Neural progenitor cell (in vitro differentiated cells): ENCODE data around the gene PGF. TPM values are rescaled to one million over a fixed set of nuclear protein-coding genes. Genes with fewer than 3 reads are reported as not detected.

Experiments used
- DNase-seq: peaks from one replicate; pipeline ENCODE4 v3.0.0-alpha.2; 2016; ENCODE audit warnings: low spot score
- H2AFZ ChIP-seq: fragments of 200-600 bp; sonication (generic); replicated peaks from 2 replicates; pipeline ENCODE4 v1.6.1; 2016; ENCODE audit warnings: antibody characterized with exemption
- H3F3A ChIP-seq: fragments of 200-600 bp; sonication (generic); 2 replicates; pipeline ENCODE4 v1.6.1; 2016; ENCODE audit warnings: antibody characterized with exemption, low read depth
- H3K27ac ChIP-seq: fragments of 200-600 bp; sonication (generic); 2 replicates; pipeline ENCODE4 v1.5.1; 2016; ENCODE audit warnings: mild to moderate bottlenecking
- H3K27me3 ChIP-seq: fragments of 200-600 bp; sonication (generic); 2 replicates; pipeline ENCODE4 v1.6.1; 2016; ENCODE audit warnings: mild to moderate bottlenecking, moderate library complexity
- H3K36me3 ChIP-seq: fragments of 200-600 bp; sonication (generic); 2 replicates; pipeline ENCODE4 v1.5.1; 2016
- H3K4me1 ChIP-seq: fragments of 200-600 bp; sonication (generic); 2 replicates; pipeline ENCODE4 v1.6.1; 2016; ENCODE audit warnings: mixed run types
- H3K4me2 ChIP-seq: fragments of 200-600 bp; sonication (generic); 2 replicates; pipeline ENCODE4 v1.6.1; 2016
- H3K4me3 ChIP-seq: fragments of 200-600 bp; sonication (generic); 2 replicates; pipeline ENCODE4 v1.5.1; 2016
- H3K79me2 ChIP-seq: fragments of 200-600 bp; sonication (generic); 2 replicates; pipeline ENCODE4 v1.6.1; 2016; ENCODE audit warnings: low read depth
- H3K9ac ChIP-seq: fragments of 200-600 bp; sonication (generic); 2 replicates; pipeline ENCODE4 v1.6.1; 2016
- H3K9me3 ChIP-seq: fragments of 200-600 bp; sonication (generic); 2 replicates; pipeline ENCODE4 v1.5.1; 2016; ENCODE audit warnings: low read depth
- H4K20me1 ChIP-seq: fragments of 200-600 bp; sonication (generic); 2 replicates; pipeline ENCODE4 v1.6.1; 2016; ENCODE audit warnings: low read depth
- H3K27ac Mint-ChIP-seq: 3 replicates; pipeline ENCODE4 v1.8.0; 2021; ENCODE audit warnings: mixed read lengths
- H3K27me3 Mint-ChIP-seq: 2 replicates; pipeline ENCODE4 v1.8.0; 2022; ENCODE audit warnings: low read depth, mild to moderate bottlenecking, inconsistent platforms, moderate library complexity, mixed read lengths; ENCODE audit not compliant: insufficient read depth
- H3K36me3 Mint-ChIP-seq: 3 replicates; pipeline ENCODE4 v1.8.0; 2021; ENCODE audit warnings: mixed read lengths
- H3K4me1 Mint-ChIP-seq: 3 replicates; pipeline ENCODE4 v1.8.0; 2021; ENCODE audit warnings: mixed read lengths
- H3K4me3 Mint-ChIP-seq: 3 replicates; pipeline ENCODE4 v1.8.0; 2021; ENCODE audit warnings: mild to moderate bottlenecking, moderate library complexity, mixed read lengths
- H3K9me3 Mint-ChIP-seq: 3 replicates; pipeline ENCODE4 v1.8.0; 2020; ENCODE audit warnings: mixed read lengths
- EZH2 ChIP-seq: fragments of 200-600 bp; sonication (generic); IDR thresholded peaks from 2 replicates; pipeline ENCODE4 v1.6.1; 2017; ENCODE audit warnings: antibody characterized with exemption, mild to moderate bottlenecking, moderate library complexity
- EZH2phosphoT487 ChIP-seq: fragments of 200-600 bp; sonication (generic); IDR thresholded peaks from 2 replicates; pipeline ENCODE4 v1.6.1; 2017; ENCODE audit warnings: antibody characterized with exemption
- total RNA-seq: library from RNA; depleted of rRNA; stranded (reverse); fragments of >200 nt; gene quantifications from 2 replicates; pipeline ENCODE4 v1.2.3, GENCODE V29; 2015; ENCODE audit warnings: low replicate concordance
- TF ChIP-seq, protein P1 (sequence below): fragments of 200-600 bp; sonication (generic); IDR thresholded peaks from 2 replicates; pipeline ENCODE4 v1.5.1; 2017; ENCODE audit warnings: antibody characterized with exemption, mild to moderate bottlenecking

PGF gene
- total RNA-seq, 1 donor from 2014 or later = 1.0 TPM

DNA sequence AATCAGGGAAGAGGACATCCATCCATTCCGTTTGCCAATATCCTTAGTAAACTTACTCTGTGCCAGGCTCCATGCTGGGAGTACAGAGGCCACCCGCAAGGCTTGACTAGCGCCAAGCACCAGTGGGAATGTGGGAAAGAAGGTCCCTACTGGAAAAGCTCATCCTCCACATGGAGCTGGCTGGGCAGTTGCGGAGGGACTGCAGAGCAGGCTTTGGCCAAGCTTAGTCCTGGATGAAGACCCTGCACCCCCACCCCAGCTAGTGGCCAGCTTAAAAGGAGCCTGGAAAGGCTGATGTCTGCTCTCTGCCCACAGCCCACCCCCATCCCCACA lies 25.0 kb upstream of the PGF start:
- peak overlapping the region; percentile 65 for H3K4me2 ChIP-seq
- peaks cover 35% of the 10 kb centered on the region for H3K4me1 ChIP-seq
- no peak overlapping the region for H3K4me3 ChIP-seq
- no peaks in the 10 kb centered on the region for H3K36me3 Mint-ChIP-seq
- no peaks in the 10 kb centered on the region for H3K9me3 Mint-ChIP-seq
- no peak overlapping the region for H3K27ac ChIP-seq
- peaks cover 31% of the 10 kb centered on the region for H3K27me3 ChIP-seq
- no peak overlapping the region for H3K27ac Mint-ChIP-seq
- TF ChIP-seq, protein P1, sequence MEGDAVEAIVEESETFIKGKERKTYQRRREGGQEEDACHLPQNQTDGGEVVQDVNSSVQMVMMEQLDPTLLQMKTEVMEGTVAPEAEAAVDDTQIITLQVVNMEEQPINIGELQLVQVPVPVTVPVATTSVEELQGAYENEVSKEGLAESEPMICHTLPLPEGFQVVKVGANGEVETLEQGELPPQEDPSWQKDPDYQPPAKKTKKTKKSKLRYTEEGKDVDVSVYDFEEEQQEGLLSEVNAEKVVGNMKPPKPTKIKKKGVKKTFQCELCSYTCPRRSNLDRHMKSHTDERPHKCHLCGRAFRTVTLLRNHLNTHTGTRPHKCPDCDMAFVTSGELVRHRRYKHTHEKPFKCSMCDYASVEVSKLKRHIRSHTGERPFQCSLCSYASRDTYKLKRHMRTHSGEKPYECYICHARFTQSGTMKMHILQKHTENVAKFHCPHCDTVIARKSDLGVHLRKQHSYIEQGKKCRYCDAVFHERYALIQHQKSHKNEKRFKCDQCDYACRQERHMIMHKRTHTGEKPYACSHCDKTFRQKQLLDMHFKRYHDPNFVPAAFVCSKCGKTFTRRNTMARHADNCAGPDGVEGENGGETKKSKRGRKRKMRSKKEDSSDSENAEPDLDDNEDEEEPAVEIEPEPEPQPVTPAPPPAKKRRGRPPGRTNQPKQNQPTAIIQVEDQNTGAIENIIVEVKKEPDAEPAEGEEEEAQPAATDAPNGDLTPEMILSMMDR = no peak
- peaks cover 11% of the 10 kb centered on the region for H4K20me1 ChIP-seq
- H3K79me2 ChIP-seq = no peaks in the 10 kb centered on the region
- no peak overlapping the region for H3K9ac ChIP-seq
- no peaks in the 10 kb centered on the region for H3K36me3 ChIP-seq
- H3F3A ChIP-seq = peaks cover 23% of the 10 kb centered on the region
- peak overlapping the region; percentile 59 for H3K4me3 Mint-ChIP-seq
- H3K4me1 Mint-ChIP-seq = peaks cover 66% of the 10 kb centered on the region
- DNase-seq = no peak
- no peak overlapping the region for H2AFZ ChIP-seq
- no peaks in the 10 kb centered on the region for H3K9me3 ChIP-seq
- peaks cover 22% of the 10 kb centered on the region for H3K27me3 Mint-ChIP-seq

DNA sequence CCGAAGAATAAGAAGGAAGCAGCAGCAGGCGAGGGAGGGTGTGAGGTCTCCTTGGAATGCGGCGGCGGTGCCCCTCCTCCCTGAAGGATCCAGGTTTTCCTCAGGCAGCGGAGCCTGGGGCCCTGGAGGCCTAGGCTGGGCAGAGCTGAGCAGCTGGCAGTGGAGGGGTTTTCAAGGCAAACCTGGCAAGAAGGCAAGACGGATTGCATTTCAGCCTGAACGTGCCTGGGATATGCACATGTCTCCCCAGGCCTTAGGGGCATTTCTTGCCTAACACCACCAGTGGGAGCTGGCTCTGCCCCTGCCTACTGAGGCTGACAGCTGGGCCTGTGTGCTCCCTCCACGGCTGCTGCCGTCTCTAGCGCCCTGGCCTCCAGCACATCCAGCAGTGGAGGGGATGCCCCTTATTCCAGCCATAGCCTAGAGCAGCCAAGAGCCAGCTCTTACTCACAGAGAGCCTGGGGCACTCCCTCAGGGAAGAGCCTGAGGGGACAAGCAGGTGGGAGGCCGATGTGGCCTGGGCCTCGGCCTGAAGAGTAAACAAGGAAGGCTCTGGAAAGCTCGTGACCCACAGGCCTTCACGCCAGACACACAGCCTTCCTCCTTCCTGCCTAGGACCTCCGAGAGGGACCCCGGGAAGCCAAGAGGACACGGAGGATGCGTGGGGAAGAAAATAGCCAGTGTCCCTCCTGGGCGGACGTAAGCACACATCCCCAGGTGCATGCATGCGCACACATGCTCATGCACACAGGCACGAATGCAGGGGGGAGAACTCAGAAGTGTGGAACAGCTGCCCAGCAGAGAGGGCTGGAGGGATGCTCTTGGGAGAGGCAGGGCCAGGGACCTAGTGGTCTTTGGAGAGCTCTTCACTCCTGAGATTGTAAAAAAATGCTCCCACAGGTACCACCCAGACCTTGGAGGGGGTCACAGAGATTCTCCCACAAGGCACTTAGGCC lies 24.3 kb upstream of the PGF start:
- H3K9me3 ChIP-seq = no peaks in the 10 kb centered on the region
- no peaks in the 10 kb centered on the region for H3K36me3 Mint-ChIP-seq
- no peaks in the 10 kb centered on the region for H3K36me3 ChIP-seq
- peak overlapping the region; percentile 14 for H2AFZ ChIP-seq
- H3K4me3 Mint-ChIP-seq = no peak overlapping the region
- H3K4me3 ChIP-seq = no peak overlapping the region
- H3K79me2 ChIP-seq = no peaks in the 10 kb centered on the region
- peak overlapping the region; percentile 65 for H3K4me2 ChIP-seq
- H3K4me1 Mint-ChIP-seq = peaks cover 71% of the 10 kb centered on the region
- no peak overlapping the region for H3K9ac ChIP-seq
- peak overlapping the region; percentile 57 for H3K27ac Mint-ChIP-seq
- H3K4me1 ChIP-seq = peaks cover 37% of the 10 kb centered on the region
- no peak overlapping the region for H3K27ac ChIP-seq
- TF ChIP-seq, protein P1 = no peak
- TF ChIP-seq EZH2phosphoT487 (no peak), EZH2 (no peak)
- peaks cover 22% of the 10 kb centered on the region for H3K27me3 Mint-ChIP-seq
- H3K9me3 Mint-ChIP-seq = no peaks in the 10 kb centered on the region
- peaks cover 31% of the 10 kb centered on the region for H3K27me3 ChIP-seq
- H3F3A ChIP-seq = peaks cover 23% of the 10 kb centered on the region
- peaks cover 11% of the 10 kb centered on the region for H4K20me1 ChIP-seq
- peak; percentile 70 for DNase-seq

DNA sequence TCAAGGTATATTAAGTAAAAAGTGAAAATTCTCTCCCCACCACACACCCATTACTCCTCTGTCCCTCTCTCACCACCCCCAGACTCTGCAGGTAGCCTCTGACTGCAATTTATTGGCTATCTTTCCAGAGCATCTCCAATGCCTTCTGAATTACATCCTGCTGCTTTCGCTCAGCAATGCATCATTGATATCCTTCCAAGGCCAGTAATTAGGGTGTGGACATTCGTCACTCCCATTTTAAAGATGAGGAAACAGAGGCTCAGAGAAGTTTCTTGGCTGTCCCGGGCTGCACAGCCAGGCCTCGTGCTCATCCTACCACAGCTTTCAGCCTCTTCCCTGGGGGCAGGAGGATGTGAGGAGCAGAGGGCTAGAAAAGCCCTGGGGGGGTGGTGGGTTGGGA lies 23.6 kb upstream of the PGF start:
- Histone ChIP-seq H3F3A (peaks cover 23% of the 10 kb centered on the region), H3K4me2 (peak overlapping the region; percentile 36), H3K79me2 (no peaks in the 10 kb centered on the region), H3K4me3 (no peak overlapping the region), H2AFZ (no peak overlapping the region), H3K9me3 (no peaks in the 10 kb centered on the region), H3K36me3 (no peaks in the 10 kb centered on the region), H4K20me1 (peaks cover 11% of the 10 kb centered on the region), H3K27me3 (peaks cover 31% of the 10 kb centered on the region), H3K27ac (no peak overlapping the region), H3K4me1 (peaks cover 44% of the 10 kb centered on the region), H3K9ac (no peak overlapping the region)
- Mint-ChIP-seq H3K9me3 (no peaks in the 10 kb centered on the region), H3K4me1 (peaks cover 75% of the 10 kb centered on the region), H3K27ac (peak overlapping the region; percentile 90), H3K36me3 (no peaks in the 10 kb centered on the region), H3K27me3 (peaks cover 24% of the 10 kb centered on the region), H3K4me3 (peak overlapping the region; percentile 29)
- TF ChIP-seq, protein P1 = no peak
- TF ChIP-seq EZH2phosphoT487 = no peak
- no peak for TF ChIP-seq EZH2
- no peak for DNase-seq
